Erythroblast (primary cell): ENCODE data around the gene GNGT2.

ENCODE experiments used
- GATA1 ChIP-seq: IDR thresholded peaks from 2 replicates; pipeline ENCODE4 v1.6.1; 2011; ENCODE audit warnings: low read depth, mild to moderate bottlenecking, control low read depth, low read length, moderate library complexity
- POLR2A ChIP-seq: IDR thresholded peaks from 2 replicates; pipeline ENCODE4 v1.6.1; 2011; ENCODE audit warnings: mild to moderate bottlenecking, low read length

DNA sequence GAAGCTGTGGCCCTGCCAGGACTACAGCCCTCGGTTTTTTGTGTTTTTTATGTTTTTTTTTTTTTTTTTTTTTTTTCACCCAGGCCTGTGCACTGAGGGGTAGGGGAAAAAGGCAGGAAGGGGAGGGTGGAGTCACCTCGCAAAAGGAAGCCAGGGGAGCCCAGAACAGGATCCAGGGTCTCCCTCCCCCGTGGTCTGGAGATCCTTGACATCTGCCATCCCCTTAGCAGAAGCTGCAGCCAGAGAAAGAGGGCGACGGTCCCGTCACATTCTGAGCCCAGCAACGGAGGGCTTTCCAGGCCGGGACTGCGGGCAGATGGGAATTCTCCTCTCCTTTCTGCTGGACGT, 49.3 kb upstream of the GNGT2 start:
- TF ChIP-seq POLR2A (no peak), GATA1 (no peak)
